Adrenal gland (tissue), 12 donors: Measurements from ENCODE around the gene TBC1D19. TPM values are rescaled to one million over a fixed set of nuclear protein-coding genes. Genes with fewer than 3 reads are reported as not detected.
A peak's percentile ranks its signal among the peaks of the same experiment; 100 is the strongest.

Source experiments
- DNase-seq, 7 donors: peaks; one replicate each; pipeline ENCODE4 v3.0.0-alpha.2; 2019 to 2020
- H3K27ac ChIP-seq, 5 donors: fragments of 200-600 bp; sonication (generic) in 4 of 5; 1 replicate in 3 of 5; 2 replicates in 2 of 5; pipeline versions ENCODE4 v1.5.1 to v1.8.0; 2016 to 2020; ENCODE audit warnings: mild to moderate bottlenecking in 1 of 5
- H3K27me3 ChIP-seq: fragments of 200-600 bp; 2 replicates; pipeline ENCODE4 v1.8.0; 2021
- H3K36me3 ChIP-seq, 2 donors: fragments of 200-600 bp; replicated peaks in 1 of 2; 1 replicate in 1 of 2; 2 replicates in 1 of 2; pipeline versions ENCODE4 v1.5.1 to v1.8.0; 2018 to 2022
- H3K4me1 ChIP-seq, 2 donors: fragments of 200-600 bp; replicated peaks in 1 of 2; 1 replicate in 1 of 2; 2 replicates in 1 of 2; pipeline versions ENCODE4 v1.5.1 to v1.8.0; 2018 to 2021
- H3K4me3 ChIP-seq, 4 donors: fragments of 200-600 bp; sonication (generic) in 3 of 4; one replicate each; pipeline ENCODE4 v1.5.1; 2016 to 2018
- H3K9me3 ChIP-seq, 3 donors: fragments of 200-600 bp; sonication (generic) in 1 of 3; replicated peaks in 1 of 3; 1 replicate in 2 of 3; 2 replicates in 1 of 3; pipeline versions ENCODE4 v1.5.1 to v1.8.0; 2016 to 2021
- POLR2A ChIP-seq, 2 donors: fragments of 450-650 bp; IDR thresholded peaks; one replicate each; pipeline ENCODE4 v1.6.1; 2017; ENCODE audit warnings: antibody characterized with exemption in 2 of 2, mild to moderate bottlenecking in 2 of 2, moderate library complexity in 1 of 2
- WGBS, 4 donors: extraction: QIAGEN DNeasy Blood & Tissue Kit in 2 of 4; methylation state at CpG; one replicate each; pipeline versions ENCODE4 v1.1.5 to v1.1.7; 2013 to 2017; 5-methylcytosine and 5-hydroxymethylcytosine counted together
- intact Hi-C, 2 donors: fragments of 100-400 bp; cut with DNase I; formaldehyde crosslinking; loops; one replicate each; pipeline versions ENCODE4 v1.14.1 to v1.15.0; 2022 to 2023
- polyA plus RNA-seq, 3 donors: library from polyadenylated mRNA; stranded (reverse); fragments of 200-250 nt in 2 of 3; fragments of 350-450 nt in 1 of 3; fragmentation: Illumina TruSeq in 1 of 3; extraction: RNeasy Lipid Tissue Mini Kit (QIAGEN cat#74804) in 1 of 3; gene quantifications; one replicate each; pipeline ENCODE4 v1.2.3, GENCODE V29; 2013 to 2014
- total RNA-seq, 9 donors: library from RNA; depleted of rRNA in 4 of 9; stranded (reverse); fragments of >200 nt in 4 of 9; fragments of 120-200 nt in 1 of 9; fragmentation: NEBNext Ultra II Directional in 1 of 9; extraction: Animal tissue kit (Norgen Biotek cat#: 25700) in 1 of 9; gene quantifications; one replicate each; pipeline versions ENCODE4 v1.1.0 to v1.2.4, GENCODE V29; 2013 to 2023
- TF ChIP-seq, protein P1 (sequence below), 6 experiments: fragments of 450-650 bp in 4 of 6; fragments of 200-600 bp in 2 of 6; sonication (generic) in 1 of 6; IDR thresholded peaks; 1 replicate in 5 of 6; 2 replicates in 1 of 6; pipeline versions ENCODE4 v1.5.1 to v1.8.0; 2016 to 2021; ENCODE audit warnings: antibody characterized with exemption in 6 of 6, mild to moderate bottlenecking in 2 of 6, moderate library complexity in 1 of 6
- donor health status: healthy with polysubstance abuse.
- donor health status: Bipolar disorder and iron deficiency.
- donor health status: DM: yes; HTN: yes; CAD: no.
- donor health status: DM: no; HTN: no; CAD: no.
- donor health status: DM: no; HTN: no; CAD: no.
- donor health status: DM: yes; HTN: yes; CAD: no.

The TBC1D19 gene
- total and polyA plus RNA-seq, 12 donors: 3.5 to 37.0 (median 14.4) TPM

GRCh38 chr4:26785312-26785711 is 201.4 kb downstream of the TBC1D19 start:
- Histone ChIP-seq H3K9me3 (no peaks in the 10 kb centered on the region), H3K4me1 (peaks cover 8 to 14% of the 10 kb centered on the region in 2 donors), H3K27me3 (no peaks in the 10 kb centered on the region), H3K4me3 (no peak overlapping the region), H3K36me3 (no peaks in the 10 kb centered on the region), H3K27ac (no peak overlapping the region)
- DNase-seq: no peak
- TF ChIP-seq POLR2A (IDR thresholded peaks at IDR 0.05): no peak
- TF ChIP-seq, protein P1, sequence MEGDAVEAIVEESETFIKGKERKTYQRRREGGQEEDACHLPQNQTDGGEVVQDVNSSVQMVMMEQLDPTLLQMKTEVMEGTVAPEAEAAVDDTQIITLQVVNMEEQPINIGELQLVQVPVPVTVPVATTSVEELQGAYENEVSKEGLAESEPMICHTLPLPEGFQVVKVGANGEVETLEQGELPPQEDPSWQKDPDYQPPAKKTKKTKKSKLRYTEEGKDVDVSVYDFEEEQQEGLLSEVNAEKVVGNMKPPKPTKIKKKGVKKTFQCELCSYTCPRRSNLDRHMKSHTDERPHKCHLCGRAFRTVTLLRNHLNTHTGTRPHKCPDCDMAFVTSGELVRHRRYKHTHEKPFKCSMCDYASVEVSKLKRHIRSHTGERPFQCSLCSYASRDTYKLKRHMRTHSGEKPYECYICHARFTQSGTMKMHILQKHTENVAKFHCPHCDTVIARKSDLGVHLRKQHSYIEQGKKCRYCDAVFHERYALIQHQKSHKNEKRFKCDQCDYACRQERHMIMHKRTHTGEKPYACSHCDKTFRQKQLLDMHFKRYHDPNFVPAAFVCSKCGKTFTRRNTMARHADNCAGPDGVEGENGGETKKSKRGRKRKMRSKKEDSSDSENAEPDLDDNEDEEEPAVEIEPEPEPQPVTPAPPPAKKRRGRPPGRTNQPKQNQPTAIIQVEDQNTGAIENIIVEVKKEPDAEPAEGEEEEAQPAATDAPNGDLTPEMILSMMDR (IDR thresholded peaks at IDR 0.05): no peak
- intact Hi-C loops: no loop called here
- WGBS, 4 donors: 87 to 95% (median 91%) methylated on average over 4 of the region's 4 CpGs

GRCh38 chr4:26785810-26786209 is 201.9 kb downstream of the TBC1D19 start:
- Histone ChIP-seq H3K27me3 (no peaks in the 10 kb centered on the region), H3K27ac (no peak overlapping the region), H3K4me1 (peaks cover 8 to 14% of the 10 kb centered on the region in 2 donors), H3K4me3 (no peak overlapping the region), H3K9me3 (no peaks in the 10 kb centered on the region), H3K36me3 (no peaks in the 10 kb centered on the region)
- intact Hi-C loops: no loop called here
- TF ChIP-seq, protein P1 (IDR thresholded peaks at IDR 0.05): no peak
- WGBS, 4 donors: 66 to 83% (median 76%) methylated on average over 1 to 2 of the region's 2 CpGs
- no peak for DNase-seq

GRCh38 chr4:26786916-26787315 is 203.0 kb downstream of the TBC1D19 start:
- 78 to 92% (median 79%) methylated on average over 3 of the region's 3 CpGs for WGBS, 4 donors
- TF ChIP-seq, protein P1 (IDR thresholded peaks at IDR 0.05): no peak
- no peak for TF ChIP-seq POLR2A (IDR thresholded peaks at IDR 0.05)
- Histone ChIP-seq H3K4me1 (peaks cover 8 to 14% of the 10 kb centered on the region in 2 donors), H3K9me3 (no peaks in the 10 kb centered on the region), H3K27ac (no peak overlapping the region), H3K27me3 (no peaks in the 10 kb centered on the region), H3K4me3 (no peak overlapping the region), H3K36me3 (no peaks in the 10 kb centered on the region)
- intact Hi-C loops: no loop called here
- no peak for DNase-seq

DNA sequence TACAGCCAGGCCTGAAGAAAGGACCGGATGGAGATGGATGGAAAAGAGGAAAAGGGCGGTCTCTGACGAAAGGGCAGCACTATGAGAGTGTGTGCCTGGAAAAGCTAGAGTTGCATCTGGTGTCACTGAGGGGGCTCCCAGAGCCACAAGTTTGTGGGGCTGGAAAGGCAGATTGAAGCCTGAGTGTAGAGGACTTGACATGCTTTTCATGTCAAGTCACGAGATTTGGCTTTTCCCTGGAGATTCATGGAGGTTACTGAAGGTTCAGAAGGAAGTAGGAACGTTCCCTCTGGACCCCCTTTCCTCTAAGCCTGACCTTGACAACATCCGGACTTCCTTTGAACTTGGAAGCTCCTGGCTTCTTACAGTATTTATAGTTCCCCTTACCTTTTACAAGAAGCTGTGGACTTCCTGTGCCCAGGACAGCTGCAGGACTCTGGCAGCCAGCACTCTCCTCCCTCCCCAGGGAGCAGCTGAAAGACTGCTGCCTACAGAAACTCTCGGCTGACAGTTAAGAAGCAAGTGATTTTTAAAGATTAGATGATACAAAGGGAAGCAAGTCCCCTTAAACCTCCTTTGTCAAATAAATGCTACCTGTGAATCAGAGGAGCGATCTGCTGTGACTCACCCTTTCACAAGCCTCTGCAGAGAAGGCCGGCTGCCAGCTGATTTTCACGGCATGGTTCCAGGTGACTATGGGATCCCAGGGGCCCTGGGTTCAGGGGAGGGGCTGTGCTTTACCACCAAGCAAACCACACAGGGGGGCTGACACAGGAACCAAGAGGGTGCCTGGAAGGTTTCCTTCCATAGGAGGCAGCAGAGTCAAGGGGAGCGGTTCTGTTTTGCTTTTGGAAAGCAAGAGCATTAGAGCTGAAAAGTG is 203.8 kb downstream of the TBC1D19 start:
- intact Hi-C loops: no loop called here
- peak overlapping the region in 1 of 5 donors; percentile 31 for H3K27ac ChIP-seq

More for the DNA sequence above, 203.8 kb downstream of the TBC1D19 start:
- Histone ChIP-seq H3K4me3 (no peak overlapping the region), H3K9me3 (no peaks in the 10 kb centered on the region), H3K4me1 (peaks cover 8 to 14% of the 10 kb centered on the region in 2 donors), H3K36me3 (no peaks in the 10 kb centered on the region), H3K27me3 (no peaks in the 10 kb centered on the region)
- 32 to 38% (median 35%) methylated on average over 11 of the region's 11 CpGs for WGBS, 4 donors
- TF ChIP-seq, protein P1 (IDR thresholded peaks at IDR 0.05): peak in 2 of 6 experiments; percentile 18 to 33
- no peak for TF ChIP-seq POLR2A (IDR thresholded peaks at IDR 0.05)
- peak; percentile 47 to 78 (median 63) for DNase-seq
